Neural progenitor cell (in vitro differentiated cells): ENCODE measurements around the gene LYSMD1. TPM values are rescaled to one million over a fixed set of nuclear protein-coding genes. Genes with fewer than 3 reads are reported as not detected.

Experiments used
- DNase-seq: peaks from one replicate; pipeline ENCODE4 v3.0.0-alpha.2; 2016; ENCODE audit warnings: low spot score
- H2AFZ ChIP-seq: fragments of 200-600 bp; sonication (generic); replicated peaks from 2 replicates; pipeline ENCODE4 v1.6.1; 2016; ENCODE audit warnings: antibody characterized with exemption
- H3F3A ChIP-seq: fragments of 200-600 bp; sonication (generic); 2 replicates; pipeline ENCODE4 v1.6.1; 2016; ENCODE audit warnings: antibody characterized with exemption, low read depth
- H3K27ac ChIP-seq: fragments of 200-600 bp; sonication (generic); 2 replicates; pipeline ENCODE4 v1.5.1; 2016; ENCODE audit warnings: mild to moderate bottlenecking
- H3K27me3 ChIP-seq: fragments of 200-600 bp; sonication (generic); 2 replicates; pipeline ENCODE4 v1.6.1; 2016; ENCODE audit warnings: mild to moderate bottlenecking, moderate library complexity
- H3K36me3 ChIP-seq: fragments of 200-600 bp; sonication (generic); 2 replicates; pipeline ENCODE4 v1.5.1; 2016
- H3K4me1 ChIP-seq: fragments of 200-600 bp; sonication (generic); 2 replicates; pipeline ENCODE4 v1.6.1; 2016; ENCODE audit warnings: mixed run types
- H3K4me2 ChIP-seq: fragments of 200-600 bp; sonication (generic); 2 replicates; pipeline ENCODE4 v1.6.1; 2016
- H3K4me3 ChIP-seq: fragments of 200-600 bp; sonication (generic); 2 replicates; pipeline ENCODE4 v1.5.1; 2016
- H3K79me2 ChIP-seq: fragments of 200-600 bp; sonication (generic); 2 replicates; pipeline ENCODE4 v1.6.1; 2016; ENCODE audit warnings: low read depth
- H3K9ac ChIP-seq: fragments of 200-600 bp; sonication (generic); 2 replicates; pipeline ENCODE4 v1.6.1; 2016
- H3K9me3 ChIP-seq: fragments of 200-600 bp; sonication (generic); 2 replicates; pipeline ENCODE4 v1.5.1; 2016; ENCODE audit warnings: low read depth
- H4K20me1 ChIP-seq: fragments of 200-600 bp; sonication (generic); 2 replicates; pipeline ENCODE4 v1.6.1; 2016; ENCODE audit warnings: low read depth
- H3K27ac Mint-ChIP-seq: 3 replicates; pipeline ENCODE4 v1.8.0; 2021; ENCODE audit warnings: mixed read lengths
- H3K27me3 Mint-ChIP-seq: 2 replicates; pipeline ENCODE4 v1.8.0; 2022; ENCODE audit warnings: low read depth, mild to moderate bottlenecking, inconsistent platforms, moderate library complexity, mixed read lengths; ENCODE audit not compliant: insufficient read depth
- H3K36me3 Mint-ChIP-seq: 3 replicates; pipeline ENCODE4 v1.8.0; 2021; ENCODE audit warnings: mixed read lengths
- H3K4me1 Mint-ChIP-seq: 3 replicates; pipeline ENCODE4 v1.8.0; 2021; ENCODE audit warnings: mixed read lengths
- H3K4me3 Mint-ChIP-seq: 3 replicates; pipeline ENCODE4 v1.8.0; 2021; ENCODE audit warnings: mild to moderate bottlenecking, moderate library complexity, mixed read lengths
- H3K9me3 Mint-ChIP-seq: 3 replicates; pipeline ENCODE4 v1.8.0; 2020; ENCODE audit warnings: mixed read lengths
- EZH2 ChIP-seq: fragments of 200-600 bp; sonication (generic); IDR thresholded peaks from 2 replicates; pipeline ENCODE4 v1.6.1; 2017; ENCODE audit warnings: antibody characterized with exemption, mild to moderate bottlenecking, moderate library complexity
- EZH2phosphoT487 ChIP-seq: fragments of 200-600 bp; sonication (generic); IDR thresholded peaks from 2 replicates; pipeline ENCODE4 v1.6.1; 2017; ENCODE audit warnings: antibody characterized with exemption
- total RNA-seq: library from RNA; depleted of rRNA; stranded (reverse); fragments of >200 nt; gene quantifications from 2 replicates; pipeline ENCODE4 v1.2.3, GENCODE V29; 2015; ENCODE audit warnings: low replicate concordance
- TF ChIP-seq, protein P1 (sequence below): fragments of 200-600 bp; sonication (generic); IDR thresholded peaks from 2 replicates; pipeline ENCODE4 v1.5.1; 2017; ENCODE audit warnings: antibody characterized with exemption, mild to moderate bottlenecking

Gene LYSMD1
- total RNA-seq, 1 donor from 2014 or later, result 18.9 TPM

DNA sequence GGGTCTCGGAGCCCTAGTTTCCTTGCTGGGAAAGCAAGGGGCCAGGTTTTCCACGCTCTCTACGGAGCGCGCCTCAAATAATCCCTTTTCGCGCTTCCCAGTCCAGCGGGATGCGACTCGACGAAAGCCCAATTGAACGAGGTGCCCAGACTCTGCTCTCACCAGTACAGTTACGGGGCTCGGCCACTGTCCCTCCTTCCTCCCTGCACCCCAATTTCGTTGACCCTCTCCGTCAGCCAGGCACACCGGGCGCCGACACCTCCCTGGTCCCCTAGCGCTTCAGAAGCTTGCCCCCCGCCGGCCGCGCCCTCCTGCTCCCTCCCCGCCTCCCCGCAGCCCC, 19.7 kb downstream of the LYSMD1 start:
- H3K36me3 Mint-ChIP-seq, result peaks cover 10% of the 10 kb centered on the region
- H3K9me3 Mint-ChIP-seq, result no peaks in the 10 kb centered on the region
- Histone ChIP-seq H4K20me1 (peaks cover 26% of the 10 kb centered on the region), H3K27me3 (peaks cover 32% of the 10 kb centered on the region), H3F3A (peaks cover 27% of the 10 kb centered on the region), H3K36me3 (no peaks in the 10 kb centered on the region), H3K9me3 (no peaks in the 10 kb centered on the region), H3K4me1 (peaks cover 30% of the 10 kb centered on the region), H2AFZ (peak overlapping the region; percentile 95), H3K27ac (no peak overlapping the region), H3K79me2 (no peaks in the 10 kb centered on the region), H3K9ac (no peak overlapping the region), H3K4me2 (peak overlapping the region; percentile 91), H3K4me3 (peak overlapping the region; percentile 91)
- peaks cover 16% of the 10 kb centered on the region for H3K27me3 Mint-ChIP-seq
- peak overlapping the region; percentile 91 for H3K4me3 Mint-ChIP-seq
- peak overlapping the region; percentile 60 for H3K27ac Mint-ChIP-seq
- TF ChIP-seq, protein P1, sequence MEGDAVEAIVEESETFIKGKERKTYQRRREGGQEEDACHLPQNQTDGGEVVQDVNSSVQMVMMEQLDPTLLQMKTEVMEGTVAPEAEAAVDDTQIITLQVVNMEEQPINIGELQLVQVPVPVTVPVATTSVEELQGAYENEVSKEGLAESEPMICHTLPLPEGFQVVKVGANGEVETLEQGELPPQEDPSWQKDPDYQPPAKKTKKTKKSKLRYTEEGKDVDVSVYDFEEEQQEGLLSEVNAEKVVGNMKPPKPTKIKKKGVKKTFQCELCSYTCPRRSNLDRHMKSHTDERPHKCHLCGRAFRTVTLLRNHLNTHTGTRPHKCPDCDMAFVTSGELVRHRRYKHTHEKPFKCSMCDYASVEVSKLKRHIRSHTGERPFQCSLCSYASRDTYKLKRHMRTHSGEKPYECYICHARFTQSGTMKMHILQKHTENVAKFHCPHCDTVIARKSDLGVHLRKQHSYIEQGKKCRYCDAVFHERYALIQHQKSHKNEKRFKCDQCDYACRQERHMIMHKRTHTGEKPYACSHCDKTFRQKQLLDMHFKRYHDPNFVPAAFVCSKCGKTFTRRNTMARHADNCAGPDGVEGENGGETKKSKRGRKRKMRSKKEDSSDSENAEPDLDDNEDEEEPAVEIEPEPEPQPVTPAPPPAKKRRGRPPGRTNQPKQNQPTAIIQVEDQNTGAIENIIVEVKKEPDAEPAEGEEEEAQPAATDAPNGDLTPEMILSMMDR, result no peak
- peak; percentile 13 for TF ChIP-seq EZH2phosphoT487
- no peak for TF ChIP-seq EZH2
- H3K4me1 Mint-ChIP-seq, result peaks cover 39% of the 10 kb centered on the region
- DNase-seq, result peak; percentile 37

DNA sequence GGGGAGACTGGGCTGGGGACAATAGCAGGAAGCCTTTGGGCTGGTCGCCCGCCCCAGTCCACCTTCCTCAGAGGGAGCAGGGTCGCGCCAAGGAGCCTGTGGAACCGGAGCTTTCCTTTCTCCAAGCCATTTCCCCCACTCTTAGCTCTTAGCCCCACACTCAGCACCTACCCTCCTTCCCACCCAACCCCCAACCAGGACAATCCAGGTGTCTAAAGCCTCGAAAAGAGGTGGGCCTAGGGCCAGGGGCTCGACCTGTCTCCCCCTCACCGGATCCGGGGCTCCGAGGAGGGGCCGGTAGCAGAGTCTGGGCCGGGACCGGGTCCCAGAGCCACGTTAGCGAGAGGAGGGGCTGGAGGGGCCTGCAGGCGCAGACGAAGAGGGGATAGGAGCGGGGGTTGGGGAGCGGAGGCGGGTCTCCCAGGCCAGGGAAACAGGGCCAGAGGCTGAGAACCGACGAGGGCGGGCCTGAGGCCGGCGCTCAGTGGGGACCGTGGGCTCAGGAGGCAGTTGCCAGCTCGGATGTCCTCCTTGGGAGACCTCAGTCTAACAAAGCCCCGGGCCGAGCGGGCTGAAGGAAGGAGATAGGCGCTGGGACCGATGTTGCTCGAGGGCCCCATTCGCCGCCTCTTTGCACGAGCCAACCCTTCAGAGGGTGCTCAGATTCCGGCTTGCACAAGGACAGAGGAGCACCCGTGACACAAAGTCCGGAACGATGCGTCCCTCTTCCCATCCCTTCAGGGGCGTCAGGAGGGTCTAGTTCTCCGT, 20.2 kb downstream of the LYSMD1 start:
- Mint-ChIP-seq H3K27me3 (peaks cover 16% of the 10 kb centered on the region), H3K4me1 (peaks cover 39% of the 10 kb centered on the region), H3K27ac (no peak overlapping the region), H3K36me3 (peaks cover 10% of the 10 kb centered on the region), H3K4me3 (peak overlapping the region; percentile 91), H3K9me3 (no peaks in the 10 kb centered on the region)
- Histone ChIP-seq H3K79me2 (no peaks in the 10 kb centered on the region), H3K27ac (no peak overlapping the region), H3K4me2 (peak overlapping the region; percentile 91), H3K36me3 (no peaks in the 10 kb centered on the region), H3K9me3 (no peaks in the 10 kb centered on the region), H2AFZ (peak overlapping the region; percentile 95), H3F3A (peaks cover 27% of the 10 kb centered on the region), H3K9ac (peak overlapping the region; percentile 58), H3K4me1 (peaks cover 30% of the 10 kb centered on the region), H3K4me3 (peak overlapping the region; percentile 91), H3K27me3 (peaks cover 32% of the 10 kb centered on the region), H4K20me1 (peaks cover 26% of the 10 kb centered on the region)
- peak; percentile 58 for DNase-seq
- TF ChIP-seq EZH2phosphoT487 (peak; percentile 15), EZH2 (no peak)

DNA sequence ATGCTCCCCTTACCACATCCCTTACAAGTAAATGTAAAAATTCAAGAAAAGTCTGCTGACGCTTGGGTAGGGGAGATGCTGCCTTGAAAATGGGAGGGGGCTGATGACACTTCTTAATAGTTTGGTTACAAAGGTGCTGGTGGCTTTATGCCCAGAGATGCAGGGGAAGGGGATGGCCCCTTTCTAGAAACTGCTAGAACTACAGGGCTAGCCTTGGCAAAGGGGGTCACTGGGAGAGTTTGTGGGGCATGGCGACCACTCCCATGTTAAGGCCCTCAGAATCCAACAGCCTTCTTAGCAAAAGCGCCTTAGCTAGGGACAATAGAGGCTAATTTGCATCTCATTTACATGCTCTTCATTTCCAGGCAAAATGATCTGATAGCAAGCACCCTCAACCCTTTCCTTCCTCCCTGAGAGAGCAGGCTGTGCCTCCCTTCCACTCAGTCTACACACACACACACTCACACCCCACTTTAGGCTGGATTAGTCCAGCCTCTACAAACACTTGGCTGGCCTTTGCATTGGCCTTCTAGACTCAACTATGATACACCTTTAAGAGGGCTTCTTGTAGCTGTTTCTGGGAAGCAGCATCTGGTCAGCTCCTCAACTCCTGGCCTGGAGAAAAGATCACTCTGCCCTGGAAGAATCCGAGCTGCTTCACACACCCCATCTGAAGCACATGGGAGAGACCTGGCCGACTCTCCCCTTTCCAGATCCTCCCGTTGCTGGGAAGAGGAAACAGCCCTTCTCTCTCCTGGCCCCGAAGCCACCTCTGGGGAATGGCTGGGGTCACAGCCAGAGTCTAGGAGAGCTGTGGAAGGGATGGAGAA, 21.0 kb downstream of the LYSMD1 start:
- H3K4me1 ChIP-seq, result peaks cover 30% of the 10 kb centered on the region
- no peaks in the 10 kb centered on the region for H3K9me3 Mint-ChIP-seq
- H3K79me2 ChIP-seq, result no peaks in the 10 kb centered on the region
- no peaks in the 10 kb centered on the region for H3K36me3 ChIP-seq
- H3K36me3 Mint-ChIP-seq, result peaks cover 12% of the 10 kb centered on the region
- peaks cover 16% of the 10 kb centered on the region for H3K27me3 Mint-ChIP-seq
- H3K27me3 ChIP-seq, result peaks cover 32% of the 10 kb centered on the region
- H3K27ac ChIP-seq, result no peak overlapping the region
- TF ChIP-seq EZH2 (no peak), EZH2phosphoT487 (no peak)
- TF ChIP-seq, protein P1, result no peak
- H3K27ac Mint-ChIP-seq, result peak overlapping the region; percentile 87
- H4K20me1 ChIP-seq, result peaks cover 26% of the 10 kb centered on the region
- H3K4me3 Mint-ChIP-seq, result peak overlapping the region; percentile 91
- no peaks in the 10 kb centered on the region for H3K9me3 ChIP-seq
- no peak overlapping the region for H2AFZ ChIP-seq
- H3K4me3 ChIP-seq, result peak overlapping the region; percentile 91
- H3K9ac ChIP-seq, result no peak overlapping the region
- peak overlapping the region; percentile 91 for H3K4me2 ChIP-seq
- peaks cover 27% of the 10 kb centered on the region for H3F3A ChIP-seq
- DNase-seq, result peak; percentile 18
- peaks cover 39% of the 10 kb centered on the region for H3K4me1 Mint-ChIP-seq
